HS-27A (cell line): ENCODE data around the gene MCU.
"Not testable (repeated sequence)": the region's sequence is repeated elsewhere in the genome, so short reads cannot be mapped to it uniquely, and the experiment has no call there.

Experiments
- DNase-seq: peaks from one replicate; pipeline ENCODE4 v3.0.0-alpha.2; 2012; ENCODE audit warnings: low read depth, missing footprints

The MCU gene

GRCh38 chr10:72687035-72687434 lies 4.9 kb upstream of the MCU start:
- no peak for DNase-seq

- peak; percentile 65 for DNase-seq
These were observed 3.7 kb upstream of the MCU start for GRCh38 chr10:72688208-72688651.

DNA sequence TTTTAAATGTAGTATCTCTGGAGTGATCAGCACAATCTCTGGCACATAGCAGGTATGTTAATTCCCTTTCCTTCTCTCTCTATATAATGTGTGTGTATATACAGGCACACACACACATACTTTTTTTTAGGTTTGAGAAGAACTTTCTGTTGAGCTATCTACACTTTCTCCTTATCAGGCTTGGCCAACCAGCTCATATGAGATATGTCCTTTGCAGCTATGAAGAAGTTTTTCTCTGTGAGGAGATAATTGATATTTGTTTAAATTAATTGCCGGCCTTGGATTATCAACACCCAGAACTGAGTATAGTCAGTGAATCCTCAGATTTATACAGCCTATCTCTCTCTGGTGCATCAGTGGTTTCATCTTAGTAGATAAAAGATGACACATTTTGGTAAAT lies 2.3 kb upstream of the MCU start:
- DNase-seq, result no peak

- no peak for DNase-seq
These were observed 1.7 kb upstream of the MCU start for GRCh38 chr10:72690071-72690755.

- DNase-seq, result no peak
These were observed 477 bp upstream of the MCU start for GRCh38 chr10:72691470-72691862.

DNA sequence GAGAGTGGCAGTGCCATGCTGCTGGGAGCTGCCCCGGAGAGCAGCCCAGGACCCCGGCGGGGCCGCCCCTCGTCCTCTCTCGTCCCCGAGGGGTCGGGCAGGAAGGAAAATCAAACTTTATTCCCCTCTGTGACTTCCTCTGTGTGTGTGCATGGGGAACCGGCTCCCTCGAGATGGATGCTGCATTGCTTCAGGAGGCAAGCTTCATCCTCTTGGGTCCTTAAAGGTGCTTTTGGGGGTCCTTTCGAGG lies 726 bp downstream of the MCU start:
- no peak for DNase-seq

DNA sequence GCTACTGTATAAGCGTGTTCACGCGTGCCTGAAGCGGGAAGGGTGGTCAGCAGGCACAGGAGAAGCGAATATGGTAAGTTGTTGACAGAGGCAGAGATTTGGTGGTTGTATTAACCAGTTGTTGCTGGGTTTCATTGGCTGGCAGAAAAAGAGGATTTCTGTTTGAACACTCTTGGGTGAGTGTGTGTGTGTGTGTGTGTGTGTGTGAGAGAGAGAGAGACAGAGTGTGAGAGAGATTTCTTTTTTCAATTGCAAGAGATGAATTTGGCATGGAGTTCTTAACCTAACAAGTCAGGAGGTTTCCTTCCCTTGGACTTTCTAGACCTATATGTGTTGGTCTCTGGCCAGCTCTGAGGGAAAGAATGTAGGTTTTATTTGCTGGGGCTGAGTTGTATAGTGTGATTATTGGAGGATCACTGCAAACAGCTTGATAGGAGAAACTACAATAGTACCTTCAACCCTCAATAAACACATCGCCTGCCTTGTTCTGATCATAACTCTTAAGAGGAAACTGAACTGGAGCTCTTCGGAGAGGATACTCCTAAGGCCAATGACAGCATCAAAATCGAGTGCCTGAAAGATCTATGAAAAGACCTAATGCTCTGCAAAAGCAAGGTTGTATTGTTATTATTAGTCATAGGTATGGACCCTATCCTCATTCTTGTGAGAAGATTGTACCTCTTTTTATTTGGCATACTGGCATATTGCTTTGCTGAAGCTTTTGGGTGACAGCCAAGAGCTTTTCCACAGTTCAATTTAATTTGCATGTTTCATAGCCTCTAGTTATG lies 1.2 kb downstream of the MCU start:
- DNase-seq, result no peak

- DNase-seq, result no peak
These were observed 2.8 kb downstream of the MCU start for GRCh38 chr10:72694476-72695369.

DNA sequence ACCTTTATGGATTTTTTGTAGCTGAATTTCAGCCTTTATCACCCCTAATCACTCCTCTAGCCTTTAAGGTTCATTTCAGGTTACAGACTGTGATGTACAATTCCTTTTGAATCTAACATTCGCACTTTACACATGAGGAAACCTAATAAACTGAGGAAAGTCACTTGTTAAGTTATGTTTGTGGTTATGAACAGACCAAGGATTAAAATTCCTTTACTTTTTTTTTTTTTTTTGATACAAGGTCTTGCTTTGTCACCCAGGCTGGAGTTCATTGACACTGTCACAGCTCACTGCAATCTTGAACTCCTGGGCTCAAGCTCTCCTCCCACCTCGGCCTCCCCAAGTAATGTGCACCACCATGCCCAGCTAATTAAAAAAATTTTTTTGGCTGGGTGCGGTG lies 3.6 kb downstream of the MCU start:
- no peak for DNase-seq

- DNase-seq, result no peak
These were observed 5.8 kb downstream of the MCU start for GRCh38 chr10:72697716-72698115.

- DNase-seq, result not testable (repeated sequence)
These were observed 10.5 kb downstream of the MCU start for GRCh38 chr10:72702465-72702864.

DNA sequence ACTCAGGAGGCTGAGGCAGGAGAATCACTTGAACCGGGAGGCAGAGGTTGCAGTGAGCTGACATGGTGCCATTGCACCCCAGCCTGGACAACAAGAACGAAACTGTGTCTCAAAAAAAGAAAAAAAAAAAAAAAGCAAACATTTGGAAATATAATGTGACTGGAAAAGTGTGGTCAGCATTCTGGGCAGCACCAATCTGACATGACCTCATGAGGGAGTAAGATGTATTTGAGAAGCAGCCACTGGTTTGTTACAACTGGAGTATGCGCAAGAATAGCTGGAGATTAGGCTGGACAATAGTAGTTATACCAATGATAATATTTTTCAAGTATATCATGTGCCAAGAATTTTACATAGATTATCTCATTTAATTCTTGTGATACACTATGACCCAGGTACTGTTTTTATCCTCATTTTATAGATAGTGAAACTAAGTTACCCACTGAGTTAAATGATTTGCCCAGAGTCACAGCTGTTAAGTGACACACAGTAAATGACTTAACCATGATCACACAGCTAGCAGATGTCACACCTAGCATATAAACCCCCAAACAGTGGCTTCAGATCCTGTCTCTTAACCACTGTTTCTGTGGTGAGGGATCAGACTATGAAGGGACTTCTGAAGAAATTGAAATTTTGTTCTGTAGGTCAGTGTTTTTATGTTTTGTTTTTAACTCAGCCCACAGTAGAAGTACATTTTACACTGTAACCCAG lies 11.1 kb downstream of the MCU start:
- no peak for DNase-seq

GRCh38 chr10:72704117-72704516 lies 12.2 kb downstream of the MCU start:
- DNase-seq, result no peak

DNA sequence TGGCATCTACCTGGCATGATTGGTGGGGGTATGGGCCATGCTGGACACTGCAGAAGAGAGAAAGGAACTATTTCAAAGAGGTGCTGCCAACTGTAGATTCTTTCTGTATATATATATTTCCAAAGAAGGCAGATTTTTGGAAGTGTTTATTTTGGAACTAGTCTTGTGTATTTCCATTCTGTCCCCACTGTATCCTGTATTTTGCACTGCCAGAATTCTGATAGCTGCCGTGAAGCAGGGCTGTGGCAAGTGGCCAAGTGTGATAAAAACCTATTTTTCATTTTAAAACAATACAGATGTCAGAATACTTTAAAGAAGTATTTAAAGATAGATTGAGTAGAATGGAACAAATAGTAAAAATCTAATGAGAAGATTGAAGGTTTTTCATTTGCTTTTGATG lies 17.1 kb downstream of the MCU start:
- DNase-seq, result no peak

- no peak for DNase-seq
These were observed 20.2 kb downstream of the MCU start for GRCh38 chr10:72712136-72712535.

DNA sequence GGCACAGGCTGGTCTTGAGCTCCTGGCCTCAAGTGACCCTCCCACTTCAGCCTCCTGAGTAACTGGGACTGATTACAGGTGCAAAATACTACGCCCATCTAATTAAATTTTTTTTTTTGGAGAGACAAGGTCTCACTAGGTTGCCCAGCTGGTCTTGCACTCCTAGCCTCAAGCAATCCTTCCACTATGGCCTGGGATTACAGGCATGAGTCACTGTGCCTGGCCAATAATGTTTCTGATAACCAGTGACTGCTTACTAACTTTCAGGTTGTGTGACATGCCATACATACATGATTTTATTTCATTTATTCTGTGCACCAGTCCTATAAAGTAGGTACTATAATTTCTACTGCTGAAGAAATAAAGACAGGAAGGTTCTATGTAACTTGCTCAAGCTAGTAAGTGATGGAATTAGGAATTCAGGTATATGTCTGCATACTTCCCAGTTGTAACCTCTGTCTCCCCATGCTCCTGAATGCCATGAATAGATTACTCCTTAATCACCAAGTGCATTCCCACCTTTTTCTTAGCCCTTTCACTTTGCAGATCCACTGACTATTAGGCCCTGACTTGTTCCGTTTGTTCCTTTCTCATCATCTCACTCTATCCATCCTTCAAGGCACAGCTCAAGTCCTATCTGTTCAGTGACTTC lies 28.1 kb downstream of the MCU start:
- no peak for DNase-seq

DNA sequence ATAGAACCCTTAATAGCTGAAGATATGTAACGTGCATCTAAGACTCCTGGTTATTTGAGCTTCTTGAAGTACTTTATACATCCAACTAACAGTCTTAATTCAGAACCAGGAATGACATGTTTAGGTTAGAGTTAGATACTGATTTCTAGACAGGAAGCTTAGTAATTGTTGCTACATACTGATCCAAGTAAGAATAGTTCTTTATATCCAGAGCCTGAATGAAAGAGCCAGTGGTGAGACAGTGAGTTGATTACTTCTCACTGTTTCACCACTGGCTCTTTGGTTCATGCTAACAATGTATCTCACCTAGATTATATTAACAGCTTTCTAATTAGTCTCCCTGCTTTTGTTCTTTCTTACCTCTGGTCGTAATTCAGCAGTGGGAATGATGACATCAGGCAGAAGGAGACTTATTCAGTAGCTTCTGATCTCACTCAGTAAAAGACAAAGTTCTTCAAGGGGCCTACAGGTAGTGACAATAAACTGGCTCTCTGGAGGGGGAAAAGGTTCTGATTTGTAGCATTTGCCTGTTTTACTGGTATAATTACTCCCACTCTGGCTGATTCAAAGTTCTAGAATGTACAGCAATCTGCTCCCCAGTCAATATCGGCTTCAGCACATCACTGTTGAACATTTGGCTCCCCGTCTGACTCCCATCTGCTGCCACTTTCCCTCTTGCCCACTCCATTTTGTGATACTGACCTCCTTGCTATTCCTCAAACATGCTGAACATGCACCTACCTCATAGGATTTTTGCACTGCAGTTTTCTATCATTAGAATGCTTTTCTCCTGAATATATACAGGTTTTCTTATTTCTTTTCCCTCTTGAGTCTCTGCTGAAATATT lies 29.1 kb downstream of the MCU start:
- DNase-seq, result no peak

GRCh38 chr10:72727130-72727529 lies 35.2 kb downstream of the MCU start:
- no peak for DNase-seq

- DNase-seq, result no peak
These were observed 36.5 kb downstream of the MCU start for GRCh38 chr10:72728462-72728861.

- no peak for DNase-seq
These were observed 37.6 kb downstream of the MCU start for GRCh38 chr10:72729528-72729927.

DNA sequence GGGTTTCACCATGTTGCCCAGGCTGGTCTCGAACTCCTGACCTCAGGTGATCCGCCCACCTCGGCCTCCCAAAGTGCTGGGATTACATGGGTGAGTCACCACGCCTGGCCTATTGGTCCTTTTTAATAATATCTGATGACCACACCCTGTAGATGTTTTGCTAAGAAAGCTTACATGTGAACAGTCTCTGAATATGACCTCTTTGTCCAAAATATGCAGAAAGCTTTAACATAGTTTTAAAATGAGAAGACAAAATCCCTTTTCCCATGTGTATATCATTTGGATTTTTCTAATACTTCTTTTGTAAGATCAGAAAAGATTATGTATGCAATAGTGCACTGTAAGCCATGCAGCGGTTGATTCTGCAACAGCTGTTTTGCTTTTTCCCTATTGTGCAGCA lies 38.5 kb downstream of the MCU start:
- DNase-seq, result peak; percentile 33
